Choroid plexus epithelial cell (primary cell): ENCODE results near the gene NDUFA8.

Experiments
- DNase-seq: peaks from one replicate; pipeline ENCODE4 v3.0.0-alpha.2; 2010; ENCODE audit warnings: low read depth
- H3K4me3 ChIP-seq: 2 replicates; pipeline ENCODE4 v1.5.1; 2011; ENCODE audit warnings: low read depth, mild to moderate bottlenecking, control low read depth, low read length, moderate library complexity
- CTCF ChIP-seq: conservative IDR thresholded peaks from 2 replicates; pipeline ENCODE4 v1.5.1; 2011; ENCODE audit warnings: low read depth, mild to moderate bottlenecking, control low read depth, inconsistent platforms, low read length, moderate library complexity

The NDUFA8 gene

DNA sequence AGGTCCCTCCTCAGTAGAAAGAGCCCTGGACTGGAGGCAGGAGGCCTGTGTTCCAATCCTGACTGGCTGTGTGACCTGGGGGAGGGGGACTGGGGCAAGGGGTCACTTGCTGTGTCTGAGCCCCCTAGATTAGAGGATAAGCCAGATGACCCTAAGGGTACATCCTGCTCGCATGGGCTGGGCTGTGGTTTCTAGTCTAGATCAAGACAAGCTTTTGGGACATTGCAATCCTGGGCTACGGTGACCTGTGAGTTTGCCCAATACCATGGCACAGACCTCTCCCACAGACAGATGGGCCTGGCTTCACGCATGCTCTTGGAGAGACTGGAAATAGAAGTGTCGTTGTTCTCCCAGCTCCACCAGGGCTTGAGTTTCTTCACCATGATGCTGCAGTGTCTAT, 27.0 kb downstream of the NDUFA8 start:
- TF ChIP-seq CTCF, result no peak
- no peak for DNase-seq
- no peak overlapping the region for H3K4me3 ChIP-seq

DNA sequence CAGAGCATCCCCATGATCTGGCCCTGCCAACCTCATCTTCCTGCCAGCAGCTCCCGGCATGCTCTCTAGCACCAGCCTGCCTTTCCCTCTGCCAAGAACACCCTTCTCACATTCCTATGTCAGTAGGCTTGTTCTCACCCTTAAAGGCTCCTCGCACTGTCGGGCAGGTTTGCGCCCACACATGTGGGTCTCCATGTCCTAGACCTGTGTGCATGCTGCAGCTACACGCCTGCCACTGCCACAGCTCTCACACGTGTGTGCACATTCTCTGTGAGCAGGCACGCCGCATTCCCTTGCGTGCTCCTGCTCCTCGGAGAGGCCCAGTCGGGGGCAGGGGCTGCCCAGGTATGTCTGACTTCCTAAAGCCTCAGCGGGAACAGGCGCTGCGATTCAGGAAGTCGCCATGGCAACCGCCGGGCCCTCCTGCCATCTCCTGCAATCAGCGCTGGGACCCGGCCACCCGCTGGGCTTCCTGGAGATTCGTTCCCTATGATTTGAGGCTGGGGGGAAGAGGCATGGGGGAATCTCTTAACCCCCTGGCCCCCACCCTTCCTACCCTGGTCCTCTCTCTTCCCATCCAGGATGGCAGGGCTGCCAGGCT, 28.1 kb downstream of the NDUFA8 start:
- no peak for DNase-seq
- H3K4me3 ChIP-seq, result no peak overlapping the region
- TF ChIP-seq CTCF, result no peak

- H3K4me3 ChIP-seq, result no peak overlapping the region
- no peak for DNase-seq
- no peak for TF ChIP-seq CTCF
These were observed 28.7 kb downstream of the NDUFA8 start for GRCh38 chr9:122130837-122131236.

DNA sequence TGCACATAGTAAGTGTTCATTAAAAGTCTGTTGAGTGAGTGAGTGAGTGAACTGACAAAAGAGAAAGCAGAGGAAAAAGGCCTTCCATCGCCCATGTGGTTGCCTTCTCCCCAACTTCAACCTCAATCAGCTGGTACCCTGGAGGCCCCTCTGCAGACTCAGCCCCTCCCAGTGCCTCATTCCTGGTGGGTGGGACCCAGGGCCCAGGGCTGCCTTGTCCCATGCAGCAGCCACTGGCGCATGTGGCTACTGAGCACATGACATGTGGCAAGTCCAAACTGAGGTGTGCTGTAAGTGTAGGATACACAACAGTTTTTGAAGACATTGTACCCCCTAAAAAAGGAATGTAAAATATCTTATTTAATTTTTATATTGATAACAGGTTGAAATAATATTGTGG, 29.6 kb downstream of the NDUFA8 start:
- no peak overlapping the region for H3K4me3 ChIP-seq
- TF ChIP-seq CTCF, result no peak
- DNase-seq, result no peak

GRCh38 chr9:122128969-122129343, 30.6 kb downstream of the NDUFA8 start:
- H3K4me3 ChIP-seq, result no peak overlapping the region
- DNase-seq, result no peak
- no peak for TF ChIP-seq CTCF

DNA sequence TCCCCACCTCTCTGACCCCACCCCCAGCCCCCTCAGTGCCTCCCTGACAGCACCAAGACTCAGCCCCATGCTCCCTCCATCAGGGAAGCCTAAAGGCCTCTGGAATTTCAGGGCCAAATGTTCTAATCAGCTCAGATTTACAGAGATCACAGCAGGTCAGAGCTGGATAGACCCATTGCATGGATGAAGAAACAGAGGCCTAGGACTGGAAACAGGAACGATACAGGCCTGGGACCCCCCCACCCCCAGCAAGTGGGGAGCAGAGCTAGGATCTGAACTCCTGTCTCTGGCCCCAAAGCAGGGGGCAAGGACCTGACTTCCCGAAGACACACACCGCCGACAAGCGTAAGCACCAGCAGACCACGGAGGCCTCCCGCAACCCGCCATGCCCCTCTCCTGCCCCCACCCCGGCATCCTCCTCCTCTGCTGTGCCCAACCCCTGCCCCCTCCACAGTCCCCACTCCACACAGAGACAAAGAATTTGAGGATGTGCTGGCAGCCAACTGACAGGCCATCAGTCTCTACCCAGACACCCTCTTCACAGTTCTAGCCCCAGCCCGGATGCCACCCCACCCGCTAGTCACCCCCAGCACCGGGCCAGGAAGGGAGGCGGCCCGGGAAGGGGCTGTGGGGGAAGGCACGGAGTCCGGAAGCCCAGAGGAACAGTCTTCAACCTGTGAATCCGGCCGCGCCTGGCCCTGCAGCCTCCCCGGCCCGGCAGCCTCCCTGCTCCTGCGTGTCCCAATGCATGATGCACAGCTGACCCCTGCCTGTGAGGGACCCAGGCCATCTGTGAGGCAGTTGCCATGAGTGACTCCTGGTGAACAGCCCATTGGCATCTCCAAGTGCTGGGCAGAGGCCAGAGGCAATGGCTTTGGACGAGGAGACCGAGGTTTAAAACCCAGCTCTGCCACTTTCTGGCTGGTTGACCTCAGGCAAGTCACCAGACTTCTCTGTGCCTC, 31.3 kb downstream of the NDUFA8 start:
- no peak for DNase-seq
- TF ChIP-seq CTCF, result no peak
- H3K4me3 ChIP-seq, result no peak overlapping the region
